Tibial nerve (tissue), 4 donors: ENCODE measurements around the gene TTLL13.

Experiments
- CTCF ChIP-seq, 5 experiments: fragments of 200-600 bp in 3 of 5; fragments of 450-650 bp in 2 of 5; sonication (generic) in 3 of 5; IDR thresholded peaks; one replicate each; pipeline ENCODE4 v1.5.1; 2016 to 2019; ENCODE audit warnings: antibody characterized with exemption in 5 of 5, mild to moderate bottlenecking in 3 of 5, moderate library complexity in 2 of 5
- EP300 ChIP-seq, 2 donors: sonication (generic); formaldehyde crosslinking; IDR thresholded peaks; one replicate each; pipeline ENCODE4 v1.6.1; 2017; ENCODE audit warnings: antibody characterized with exemption in 2 of 2, mild to moderate bottlenecking in 1 of 2
- POLR2A ChIP-seq, 2 donors: fragments of 450-650 bp; IDR thresholded peaks; one replicate each; pipeline ENCODE4 v1.6.1; 2017; ENCODE audit warnings: antibody characterized with exemption in 2 of 2, mild to moderate bottlenecking in 2 of 2, moderate library complexity in 2 of 2

GRCh38 chr15:90221246-90221900 is 28.0 kb upstream of the TTLL13 start:
- peak; percentile 71 to 87 (median 80) for TF ChIP-seq CTCF (IDR thresholded peaks at IDR 0.05)
- peak in 1 of 2 donors; percentile 75 for TF ChIP-seq EP300 (IDR thresholded peaks at IDR 0.05)
- TF ChIP-seq POLR2A (IDR thresholded peaks at IDR 0.05), result no peak
